Activated CD4-positive, alpha-beta T cell treated with anti-CD3 and anti-CD28 coated beads, Interleukin-2, Interleukin-6, amounts not matched to agents 100 ng/mL and 50 ng/mL, durations not matched to agents 16 hours and 8 hours (primary cell): ENCODE data around the gene DNPEP.
A peak's percentile ranks its signal among the peaks of the same experiment; 100 is the strongest.

Experiments
- DNase-seq: peaks from one replicate; pipeline ENCODE4 v3.0.0-alpha.2; 2020

DNPEP gene

GRCh38 chr2:219354582-219354981 is 33.1 kb downstream of the DNPEP start:
- DNase-seq = no peak

- DNase-seq = no peak
Observed at GRCh38 chr2:219353129-219353528, 34.6 kb downstream of the DNPEP start.

GRCh38 chr2:219352448-219353023 is 35.2 kb downstream of the DNPEP start:
- peak; percentile 72 for DNase-seq

GRCh38 chr2:219350710-219351221 is 36.9 kb downstream of the DNPEP start:
- DNase-seq = no peak

GRCh38 chr2:219350215-219350614 is 37.5 kb downstream of the DNPEP start:
- no peak for DNase-seq

- no peak for DNase-seq
Observed at GRCh38 chr2:219344751-219345430, 42.8 kb downstream of the DNPEP start.

- DNase-seq = no peak
Observed at GRCh38 chr2:219335373-219335786, 52.3 kb downstream of the DNPEP start.

- no peak for DNase-seq
Observed at GRCh38 chr2:219334076-219334475, 53.6 kb downstream of the DNPEP start.

- DNase-seq = no peak
Observed at GRCh38 chr2:219332542-219332941, 55.2 kb downstream of the DNPEP start, which contains the start of gene RESP18. Gene RESP18, minus strand, starts transcription at chr2:219332744.

GRCh38 chr2:219331560-219332213 is 56.0 kb downstream of the DNPEP start:
- DNase-seq = peak; percentile 8

GRCh38 chr2:219327719-219328118 is 60.0 kb downstream of the DNPEP start:
- no peak for DNase-seq

GRCh38 chr2:219325657-219326315 is 61.9 kb downstream of the DNPEP start:
- DNase-seq = no peak

- DNase-seq = no peak
Observed at GRCh38 chr2:219325136-219325535, 62.6 kb downstream of the DNPEP start.

- DNase-seq = no peak
Observed at GRCh38 chr2:219323434-219323833, 64.3 kb downstream of the DNPEP start.
